ENCODE results near the gene OR7C1. TPM values are rescaled to one million over a fixed set of nuclear protein-coding genes. Genes with fewer than 3 reads are reported as not detected.

OR7C1 gene
- total RNA-seq = not detected

DNA sequence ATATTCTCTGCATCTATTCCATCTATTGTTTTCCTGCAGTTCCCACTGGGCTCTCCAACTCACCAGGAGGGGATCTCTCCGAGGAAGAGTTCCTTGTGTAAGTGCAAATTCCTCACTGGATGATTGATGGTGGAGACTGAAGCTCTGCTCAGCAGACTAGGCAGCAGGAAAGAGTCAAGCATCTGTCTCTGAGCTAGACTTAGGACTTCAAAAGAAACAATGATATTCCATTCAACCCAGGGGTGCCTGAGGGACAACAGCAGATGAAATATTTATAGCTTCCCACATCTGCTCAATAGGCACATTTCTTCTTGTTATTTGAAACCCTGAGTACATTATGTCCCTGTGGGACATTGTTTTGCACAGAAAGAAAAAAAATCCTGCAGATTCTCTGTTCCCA is at the start of gene OR7C1, which contains the start of gene OR7A5:
TSS of gene OR7C1 (minus strand) at position 175 of the 400 bp plus-strand sequence. CDS start 35,049 bp downstream, outside the sequence.
TSS of gene OR7A5 (minus strand) at position 175 of the 400 bp plus-strand sequence. CDS start 6,944 bp downstream, outside the sequence.
- H3K9me3 ChIP-seq = no peaks in the 10 kb centered on the region
- H3K4me3 ChIP-seq = no peak within 1 kb of the TSS
- no peaks in the 10 kb centered on the region for H3K36me3 ChIP-seq
- H3K4me1 ChIP-seq (ENCODE audit: control insufficient read depth in 1 of 2, low read depth in 2 of 2) = no peaks in the 10 kb centered on the region
- H3K27me3 ChIP-seq (replicated peaks; ENCODE audit: insufficient read depth) = no peaks in the 10 kb centered on the region
- DNase-seq (ENCODE audit: low spot score) (no peak), ATAC-seq (ENCODE audit: insufficient number of reproducible peaks, low FRiP score, low read depth) (no peak)
- H3K27ac ChIP-seq = no peak within 1 kb of the TSS
- TF ChIP-seq, protein P1, sequence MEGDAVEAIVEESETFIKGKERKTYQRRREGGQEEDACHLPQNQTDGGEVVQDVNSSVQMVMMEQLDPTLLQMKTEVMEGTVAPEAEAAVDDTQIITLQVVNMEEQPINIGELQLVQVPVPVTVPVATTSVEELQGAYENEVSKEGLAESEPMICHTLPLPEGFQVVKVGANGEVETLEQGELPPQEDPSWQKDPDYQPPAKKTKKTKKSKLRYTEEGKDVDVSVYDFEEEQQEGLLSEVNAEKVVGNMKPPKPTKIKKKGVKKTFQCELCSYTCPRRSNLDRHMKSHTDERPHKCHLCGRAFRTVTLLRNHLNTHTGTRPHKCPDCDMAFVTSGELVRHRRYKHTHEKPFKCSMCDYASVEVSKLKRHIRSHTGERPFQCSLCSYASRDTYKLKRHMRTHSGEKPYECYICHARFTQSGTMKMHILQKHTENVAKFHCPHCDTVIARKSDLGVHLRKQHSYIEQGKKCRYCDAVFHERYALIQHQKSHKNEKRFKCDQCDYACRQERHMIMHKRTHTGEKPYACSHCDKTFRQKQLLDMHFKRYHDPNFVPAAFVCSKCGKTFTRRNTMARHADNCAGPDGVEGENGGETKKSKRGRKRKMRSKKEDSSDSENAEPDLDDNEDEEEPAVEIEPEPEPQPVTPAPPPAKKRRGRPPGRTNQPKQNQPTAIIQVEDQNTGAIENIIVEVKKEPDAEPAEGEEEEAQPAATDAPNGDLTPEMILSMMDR (IDR thresholded peaks at IDR 0.05) = no peak

DNA sequence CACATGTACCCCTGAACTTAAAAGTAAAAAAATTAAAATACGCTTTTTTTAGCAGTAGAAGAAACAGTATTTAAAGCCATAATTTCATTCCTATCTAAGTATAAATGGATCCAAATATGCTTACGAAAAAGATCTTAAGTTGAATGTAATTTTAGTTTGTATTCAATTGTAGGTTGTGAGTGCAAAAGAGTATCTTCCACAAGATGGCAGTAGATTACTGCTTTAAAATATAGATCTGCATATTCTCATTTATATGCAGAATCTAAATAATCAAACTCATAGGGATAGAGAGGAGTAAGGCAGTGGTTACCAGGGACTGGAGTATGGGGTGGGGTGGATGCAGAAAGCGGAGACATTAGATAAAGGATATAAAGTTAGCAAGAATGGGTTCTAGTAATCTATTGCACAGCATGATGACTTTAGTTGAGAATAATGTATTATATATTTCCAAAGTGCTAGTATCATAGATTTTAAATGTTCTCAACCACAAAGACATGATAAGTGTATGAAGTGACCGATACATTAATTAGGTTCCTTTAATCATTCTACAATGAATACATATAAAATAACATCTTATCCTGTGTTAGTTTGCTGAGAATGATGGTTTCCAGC is 36.7 kb upstream of the OR7C1 start:
- Histone ChIP-seq H3K9me3 (no peaks in the 10 kb centered on the region), H3K27ac (no peak overlapping the region), H3K4me1 (ENCODE audit: control insufficient read depth in 1 of 2, low read depth in 2 of 2) (no peaks in the 10 kb centered on the region), H3K36me3 (no peaks in the 10 kb centered on the region), H3K27me3 (replicated peaks; ENCODE audit: insufficient read depth) (no peaks in the 10 kb centered on the region), H3K4me3 (no peak overlapping the region)
- DNase-seq (ENCODE audit: low spot score) (no peak), ATAC-seq (ENCODE audit: insufficient number of reproducible peaks, low FRiP score, low read depth) (no peak)
- TF ChIP-seq, protein P1 (IDR thresholded peaks at IDR 0.05) = no peak

DNA sequence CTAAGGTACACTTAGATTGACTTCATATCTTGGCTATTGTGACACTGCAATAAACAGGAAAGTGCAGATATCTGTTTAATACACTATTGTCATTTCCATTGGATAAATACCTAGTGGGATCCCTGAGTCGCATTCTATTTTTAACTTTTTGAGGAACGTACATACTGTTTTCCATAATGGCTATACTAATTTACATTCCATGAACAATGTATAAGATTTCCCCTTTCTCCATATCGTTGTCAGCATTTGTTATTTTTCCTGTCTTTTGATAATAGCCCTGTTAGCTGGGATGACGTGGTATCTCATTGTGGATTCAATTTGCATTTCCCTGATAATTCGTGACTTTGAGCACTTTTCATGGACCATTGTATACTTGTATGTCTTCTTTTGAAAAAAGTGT is 33.5 kb upstream of the OR7C1 start:
- no peak for DNase-seq (ENCODE audit: low spot score)
- TF ChIP-seq, protein P1 (IDR thresholded peaks at IDR 0.05) = no peak
- no peak overlapping the region for H3K4me3 ChIP-seq
- no peaks in the 10 kb centered on the region for H3K27me3 ChIP-seq (replicated peaks; ENCODE audit: insufficient read depth)
- H3K27ac ChIP-seq = no peak overlapping the region
- no peaks in the 10 kb centered on the region for H3K9me3 ChIP-seq
- ATAC-seq (ENCODE audit: insufficient number of reproducible peaks, low FRiP score, low read depth) = no peak
- H3K4me1 ChIP-seq (ENCODE audit: control insufficient read depth in 1 of 2, low read depth in 2 of 2) = no peaks in the 10 kb centered on the region
- no peaks in the 10 kb centered on the region for H3K36me3 ChIP-seq

DNA sequence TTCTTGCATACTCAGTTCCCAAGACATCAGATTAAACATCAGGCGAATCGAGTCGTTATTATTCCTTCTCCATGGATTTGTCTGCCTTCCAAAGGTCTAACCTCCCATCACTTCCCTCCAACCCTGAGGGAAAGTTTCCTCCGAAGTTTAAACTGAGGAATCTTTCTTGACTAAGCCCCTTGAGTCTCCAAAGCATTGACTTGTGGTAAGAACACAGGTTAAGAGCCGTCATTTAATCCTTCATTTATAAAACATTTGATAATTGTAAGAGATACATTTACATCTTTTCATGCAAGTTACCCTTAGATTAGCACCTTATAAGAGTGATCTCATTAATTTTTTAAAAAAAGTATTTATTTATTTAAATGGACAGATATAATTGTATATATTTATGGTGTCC is 13.8 kb upstream of the OR7C1 start, which contains the start of gene OR7A10:
TSS of gene OR7A10 (minus strand) at position 101 of the 400 bp plus-strand sequence. CDS start 7,045 bp downstream, outside the sequence.
- no peaks in the 10 kb centered on the region for H3K9me3 ChIP-seq
- H3K4me3 ChIP-seq = no peak within 1 kb of the TSS
- TF ChIP-seq, protein P1 (IDR thresholded peaks at IDR 0.05) = no peak
- H3K36me3 ChIP-seq = no peaks in the 10 kb centered on the region
- no peak for ATAC-seq (ENCODE audit: insufficient number of reproducible peaks, low FRiP score, low read depth)
- H3K4me1 ChIP-seq (ENCODE audit: control insufficient read depth in 1 of 2, low read depth in 2 of 2) = no peaks in the 10 kb centered on the region
- DNase-seq (ENCODE audit: low spot score) = no peak
- H3K27ac ChIP-seq = no peak within 1 kb of the TSS
- H3K27me3 ChIP-seq (replicated peaks; ENCODE audit: insufficient read depth) = no peaks in the 10 kb centered on the region

DNA sequence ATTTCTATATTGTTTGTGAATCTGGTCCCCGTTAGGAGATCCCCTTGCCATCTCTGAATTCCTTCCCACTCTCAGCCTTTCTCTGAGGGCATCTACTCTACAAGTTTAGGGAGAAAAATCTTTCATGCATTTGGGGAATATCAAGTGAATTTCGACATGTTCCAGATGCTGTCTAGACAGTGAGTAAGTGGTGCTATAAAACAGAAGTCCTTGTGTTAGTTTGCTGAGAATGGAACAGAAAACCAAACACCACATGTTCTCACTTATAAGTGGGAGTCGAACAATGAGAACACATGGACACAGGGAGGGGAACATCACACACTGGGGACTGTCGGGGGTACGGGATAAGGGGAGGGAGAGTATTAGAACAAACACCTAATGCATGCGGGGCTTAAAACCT is 8.6 kb upstream of the OR7C1 start:
- TF ChIP-seq, protein P1 (IDR thresholded peaks at IDR 0.05) = no peak
- H3K4me1 ChIP-seq (ENCODE audit: control insufficient read depth in 1 of 2, low read depth in 2 of 2) = no peaks in the 10 kb centered on the region
- no peaks in the 10 kb centered on the region for H3K36me3 ChIP-seq
- H3K4me3 ChIP-seq = no peak overlapping the region
- no peak for DNase-seq (ENCODE audit: low spot score)
- no peaks in the 10 kb centered on the region for H3K27me3 ChIP-seq (replicated peaks; ENCODE audit: insufficient read depth)
- no peak overlapping the region for H3K27ac ChIP-seq
- ATAC-seq (ENCODE audit: insufficient number of reproducible peaks, low FRiP score, low read depth) = no peak
- H3K9me3 ChIP-seq = no peaks in the 10 kb centered on the region
